PC-9 (cell line): ENCODE results near the gene COP1. TPM values are rescaled to one million over a fixed set of nuclear protein-coding genes. Genes with fewer than 3 reads are reported as not detected.

Source experiments
- BruUV-seq: library from RNA; stranded (reverse); fragments of 400-500 nt; replicated peaks from 2 replicates; lab custom pipeline; 2021; lab: Mats Ljungman, UMichigan
- CTCF ChIA-PET: fragments of 300-600 bp; sonication (Branson Sonifier 250); formaldehyde crosslinking; loops from one replicate; lab custom pipeline; 2022; ENCODE audit warnings: antibody characterized with exemption; lab: Charles Lee
- POLR2A ChIA-PET: fragments of 300-600 bp; sonication (Branson Sonifier 250); formaldehyde crosslinking; loops from one replicate; lab custom pipeline; 2022; ENCODE audit warnings: antibody characterized with exemption; ENCODE audit not compliant: unreplicated experiment; lab: Charles Lee
- DNase-seq, 2 experiments: peaks; one replicate each; pipeline versions ENCODE4 v3.0.0 to v3.0.0-alpha.2; 2015 to 2022; ENCODE audit warnings: mixed read lengths in 1 of 2
- H2AFZ ChIP-seq: fragments of 200-600 bp; sonication (generic); 2 replicates; pipeline ENCODE4 v1.8.1; 2017; ENCODE audit warnings: antibody characterized with exemption
- H3F3A ChIP-seq: fragments of 200-600 bp; sonication (generic); 2 replicates; pipeline ENCODE4 v1.8.1; 2017; ENCODE audit warnings: antibody characterized with exemption, mild to moderate bottlenecking, low read depth; ENCODE audit not compliant: insufficient read depth
- H3K27ac ChIP-seq: fragments of 200-600 bp; sonication (generic); 2 replicates; pipeline ENCODE4 v1.6.1; 2016; ENCODE audit warnings: mixed run types
- H3K27me3 ChIP-seq: fragments of 200-600 bp; sonication (generic); 2 replicates; pipeline ENCODE4 v1.6.1; 2016; ENCODE audit warnings: low read depth, mixed run types; ENCODE audit not compliant: insufficient read depth
- H3K36me3 ChIP-seq: fragments of 200-600 bp; sonication (generic); 2 replicates; pipeline ENCODE4 v1.6.1; 2016; ENCODE audit warnings: low read depth, mixed run types
- H3K4me1 ChIP-seq: fragments of 200-600 bp; sonication (generic); replicated peaks from 2 replicates; pipeline ENCODE4 v1.6.1; 2016; ENCODE audit warnings: mixed run types; ENCODE audit not compliant: insufficient read depth
- H3K4me2 ChIP-seq: fragments of 200-600 bp; sonication (generic); 2 replicates; pipeline ENCODE4 v1.6.1; 2017; ENCODE audit warnings: mixed run types
- H3K4me3 ChIP-seq: fragments of 200-600 bp; sonication (generic); 2 replicates; pipeline ENCODE4 v1.6.1; 2016; ENCODE audit warnings: mixed run types
- H3K79me2 ChIP-seq: fragments of 200-600 bp; sonication (generic); 2 replicates; pipeline ENCODE4 v1.6.1; 2017; ENCODE audit warnings: low read depth, mixed run types
- H3K9me2 ChIP-seq: fragments of 200-600 bp; sonication (generic); 2 replicates; pipeline ENCODE4 v1.8.1; 2017; ENCODE audit warnings: mild to moderate bottlenecking; ENCODE audit not compliant: insufficient read depth
- H3K9me3 ChIP-seq: fragments of 200-600 bp; sonication (generic); 2 replicates; pipeline ENCODE4 v1.8.1; 2016; ENCODE audit warnings: low read depth; ENCODE audit not compliant: insufficient read depth
- H4K20me1 ChIP-seq: fragments of 200-600 bp; sonication (generic); 2 replicates; pipeline ENCODE4 v1.8.1; 2017; ENCODE audit not compliant: insufficient read depth
- CTCF ChIP-seq: fragments of 200-600 bp; sonication (generic); conservative IDR thresholded peaks from 2 replicates; pipeline ENCODE4 v1.6.1; 2017; ENCODE audit warnings: mixed run types, antibody characterized with exemption, mild to moderate bottlenecking, moderate library complexity
- EZH2 ChIP-seq: fragments of 200-600 bp; sonication (generic); IDR thresholded peaks from 2 replicates; pipeline ENCODE4 v1.8.0; 2017; ENCODE audit warnings: antibody characterized with exemption, low read depth
- intact Hi-C: fragments of 100-400 bp; cut with micrococcal nuclease; formaldehyde crosslinking; loops from one replicate; pipeline ENCODE4 v1.10.0; 2022; ENCODE audit not compliant: unreplicated experiment
- total RNA-seq: library from RNA; stranded (reverse); gene quantifications from 2 replicates; pipeline ENCODE4 v1.2.3, GENCODE V29; 2021

COP1 gene
- total RNA-seq, 1 experiment from 2014 or later = 38.0 TPM

DNA sequence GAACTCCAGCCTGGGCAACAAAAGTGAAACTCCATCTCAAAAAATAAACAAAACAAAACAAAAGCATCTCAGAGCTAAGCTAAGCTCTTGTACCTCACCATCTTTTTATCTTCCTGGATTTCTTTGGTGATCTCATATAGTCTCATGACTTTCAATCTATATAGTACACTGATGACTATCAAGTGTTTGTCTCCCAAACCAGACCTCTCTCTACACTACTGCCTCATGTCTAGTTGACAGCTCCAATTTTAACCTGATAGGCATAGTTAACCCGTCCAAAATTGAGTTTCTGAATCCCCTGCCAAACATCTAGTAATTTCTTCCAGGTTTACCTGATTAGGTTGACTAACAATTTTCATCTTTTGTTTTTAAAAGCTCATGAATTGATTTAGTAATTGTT is 151.7 kb downstream of the COP1 start:
- H3K36me3 ChIP-seq = no peaks in the 10 kb centered on the region
- H4K20me1 ChIP-seq = no peaks in the 10 kb centered on the region; the same call in 1 of the 2 replicates
- H3K4me2 ChIP-seq = no peak overlapping the region
- POLR2A ChIA-PET = no interaction called here
- TF ChIP-seq CTCF = no peak
- BruUV-seq = no TSS peak
- H3K27me3 ChIP-seq = no peaks in the 10 kb centered on the region
- H2AFZ ChIP-seq = no peak overlapping the region
- H3K9me2 ChIP-seq = no peaks in the 10 kb centered on the region
- H3K4me1 ChIP-seq = no peaks in the 10 kb centered on the region
- CTCF ChIA-PET = no interaction called here
- no peaks in the 10 kb centered on the region for H3F3A ChIP-seq
- H3K4me3 ChIP-seq = no peak overlapping the region
- intact Hi-C loops = no loop called here
- no peak for DNase-seq
- no peaks in the 10 kb centered on the region for H3K9me3 ChIP-seq
- no peaks in the 10 kb centered on the region for H3K79me2 ChIP-seq
- no peak overlapping the region for H3K27ac ChIP-seq

GRCh38 chr1:176051902-176052518 is 155.1 kb downstream of the COP1 start:
- Histone ChIP-seq H3K36me3 (no peaks in the 10 kb centered on the region), H3F3A (no peaks in the 10 kb centered on the region), H3K27ac (no peak overlapping the region), H3K79me2 (no peaks in the 10 kb centered on the region), H3K4me3 (no peak overlapping the region), H3K9me3 (no peaks in the 10 kb centered on the region), H2AFZ (no peak overlapping the region), H4K20me1 (no peaks in the 10 kb centered on the region; the same call in 1 of the 2 replicates), H3K9me2 (no peaks in the 10 kb centered on the region), H3K27me3 (no peaks in the 10 kb centered on the region), H3K4me2 (no peak overlapping the region), H3K4me1 (no peaks in the 10 kb centered on the region)
- TF ChIP-seq EZH2 (no peak), CTCF (no peak)
- intact Hi-C loops = no loop called here
- CTCF ChIA-PET = no interaction called here
- BruUV-seq = no TSS peak
- POLR2A ChIA-PET = no interaction called here
- DNase-seq = no peak

- TF ChIP-seq EZH2 (no peak), CTCF (no peak)
- H3K4me2 ChIP-seq = no peak overlapping the region
- BruUV-seq = no TSS peak
- no peak for DNase-seq
- H3K9me3 ChIP-seq = no peaks in the 10 kb centered on the region
- no peaks in the 10 kb centered on the region; the same call in 1 of the 2 replicates for H4K20me1 ChIP-seq
- H2AFZ ChIP-seq = no peak overlapping the region
- H3K36me3 ChIP-seq = no peaks in the 10 kb centered on the region
- no peaks in the 10 kb centered on the region for H3K4me1 ChIP-seq
- no peaks in the 10 kb centered on the region for H3K9me2 ChIP-seq
- intact Hi-C loops = no loop called here
- H3K27me3 ChIP-seq = no peaks in the 10 kb centered on the region
- POLR2A ChIA-PET = no interaction called here
- no peaks in the 10 kb centered on the region for H3K79me2 ChIP-seq
- no peaks in the 10 kb centered on the region for H3F3A ChIP-seq
- no peak overlapping the region for H3K4me3 ChIP-seq
- H3K27ac ChIP-seq = no peak overlapping the region
- CTCF ChIA-PET = no interaction called here
These were observed 155.7 kb downstream of the COP1 start for GRCh38 chr1:176051402-176051801.
